ENCODE results near the gene BRMS1. TPM values are rescaled to one million over a fixed set of nuclear protein-coding genes. Genes with fewer than 3 reads are reported as not detected.

Gene BRMS1
- total and polyA plus RNA-seq, 2 donors from 2014 or later = 32.8 to 69.7 TPM

- FAIRE-seq = no peak
- intact Hi-C loops (cut with DNase I) = no loop called here
- no peaks in the 10 kb centered on the region for H3K9me3 ChIP-seq (ENCODE audit: control insufficient read depth in 2 of 3, insufficient read depth in 1 of 3, low read length in 3 of 3)
Observed at GRCh38 chr11:66309475-66309874, 35.4 kb downstream of the BRMS1 start.

GRCh38 chr11:66302656-66303055 is 42.2 kb downstream of the BRMS1 start:
- Histone ChIP-seq H3K4me3 (ENCODE audit: low read length in 3 of 3) (no peak overlapping the region), H3K27ac (ENCODE audit: low read depth in 2 of 2, low read length in 2 of 2) (no peak overlapping the region), H3K9me3 (ENCODE audit: control insufficient read depth in 2 of 3, insufficient read depth in 1 of 3, low read length in 3 of 3) (no peaks in the 10 kb centered on the region), H3K27me3 (ENCODE audit: control insufficient read depth, insufficient read depth, low read length) (no peaks in the 10 kb centered on the region), H3K36me3 (ENCODE audit: control insufficient read depth in 2 of 3, insufficient read depth in 3 of 3, low read length in 3 of 3) (no peaks in the 10 kb centered on the region), H3K4me1 (ENCODE audit: control insufficient read depth in 2 of 3, insufficient read depth in 2 of 3, low read depth in 1 of 3, low read length in 3 of 3) (no peaks in the 10 kb centered on the region), H3K9ac (ENCODE audit: low read length in 3 of 3) (no peak overlapping the region)
- no peak for TF ChIP-seq CTCF (IDR thresholded peaks at IDR 0.05; ENCODE audit: borderline replicate concordance, extremely low read depth, insufficient read depth)
- DNase-seq = no peak
- intact Hi-C loops (cut with DNase I) = no loop called here
- FAIRE-seq = no peak

More at GRCh38 chr11:66309475-66309874, 35.4 kb downstream of the BRMS1 start:
- Histone ChIP-seq H3K9ac (ENCODE audit: low read length in 3 of 3) (no peak overlapping the region), H3K36me3 (ENCODE audit: control insufficient read depth in 2 of 3, insufficient read depth in 3 of 3, low read length in 3 of 3) (no peaks in the 10 kb centered on the region), H3K27ac (ENCODE audit: low read depth in 2 of 2, low read length in 2 of 2) (no peak overlapping the region), H3K27me3 (ENCODE audit: control insufficient read depth, insufficient read depth, low read length) (no peaks in the 10 kb centered on the region), H3K4me3 (ENCODE audit: low read length in 3 of 3) (no peak overlapping the region), H3K4me1 (ENCODE audit: control insufficient read depth in 2 of 3, insufficient read depth in 2 of 3, low read depth in 1 of 3, low read length in 3 of 3) (peaks cover 0 to 3% (median 0%) of the 10 kb centered on the region in 3 donors)
- DNase-seq = no peak
- no peak for TF ChIP-seq CTCF (IDR thresholded peaks at IDR 0.05; ENCODE audit: borderline replicate concordance, extremely low read depth, insufficient read depth)

- no peak for TF ChIP-seq CTCF (IDR thresholded peaks at IDR 0.05; ENCODE audit: borderline replicate concordance, extremely low read depth, insufficient read depth)
- no peak overlapping the region for H3K27ac ChIP-seq (ENCODE audit: low read depth in 2 of 2, low read length in 2 of 2)
- H3K4me3 ChIP-seq (ENCODE audit: low read length in 3 of 3) = no peak overlapping the region
- H3K4me1 ChIP-seq (ENCODE audit: control insufficient read depth in 2 of 3, insufficient read depth in 2 of 3, low read depth in 1 of 3, low read length in 3 of 3) = no peaks in the 10 kb centered on the region
- no peaks in the 10 kb centered on the region for H3K9me3 ChIP-seq (ENCODE audit: control insufficient read depth in 2 of 3, insufficient read depth in 1 of 3, low read length in 3 of 3)
- no peaks in the 10 kb centered on the region for H3K27me3 ChIP-seq (ENCODE audit: control insufficient read depth, insufficient read depth, low read length)
- FAIRE-seq (no peak), DNase-seq (no peak)
- intact Hi-C loops (cut with DNase I) = no loop called here
- H3K9ac ChIP-seq (ENCODE audit: low read length in 3 of 3) = no peak overlapping the region
- H3K36me3 ChIP-seq (ENCODE audit: control insufficient read depth in 2 of 3, insufficient read depth in 3 of 3, low read length in 3 of 3) = no peaks in the 10 kb centered on the region
Observed at GRCh38 chr11:66299186-66299585, 45.7 kb downstream of the BRMS1 start.

GRCh38 chr11:66297610-66298009 is 47.3 kb downstream of the BRMS1 start:
- intact Hi-C loops (cut with DNase I) = no loop called here
- H3K9me3 ChIP-seq (ENCODE audit: control insufficient read depth in 2 of 3, insufficient read depth in 1 of 3, low read length in 3 of 3) = no peaks in the 10 kb centered on the region
- no peak for TF ChIP-seq CTCF (IDR thresholded peaks at IDR 0.05; ENCODE audit: borderline replicate concordance, extremely low read depth, insufficient read depth)
- H3K9ac ChIP-seq (ENCODE audit: low read length in 3 of 3) = no peak overlapping the region
- H3K4me3 ChIP-seq (ENCODE audit: low read length in 3 of 3) = no peak overlapping the region
- no peaks in the 10 kb centered on the region for H3K4me1 ChIP-seq (ENCODE audit: control insufficient read depth in 2 of 3, insufficient read depth in 2 of 3, low read depth in 1 of 3, low read length in 3 of 3)
- peaks cover 10% of the 10 kb centered on the region for H3K27me3 ChIP-seq (ENCODE audit: control insufficient read depth, insufficient read depth, low read length)
- DNase-seq = no peak
- no peaks in the 10 kb centered on the region for H3K36me3 ChIP-seq (ENCODE audit: control insufficient read depth in 2 of 3, insufficient read depth in 3 of 3, low read length in 3 of 3)
- no peak for FAIRE-seq
- H3K27ac ChIP-seq (ENCODE audit: low read depth in 2 of 2, low read length in 2 of 2) = no peak overlapping the region

Measured in kidney (tissue), 14 donors.